Measurements from ENCODE around the gene SH2B2.
"Not testable (repeated sequence)": the region's sequence is repeated elsewhere in the genome, so short reads cannot be mapped to it uniquely, and the experiment has no call there.

SH2B2 gene

DNA sequence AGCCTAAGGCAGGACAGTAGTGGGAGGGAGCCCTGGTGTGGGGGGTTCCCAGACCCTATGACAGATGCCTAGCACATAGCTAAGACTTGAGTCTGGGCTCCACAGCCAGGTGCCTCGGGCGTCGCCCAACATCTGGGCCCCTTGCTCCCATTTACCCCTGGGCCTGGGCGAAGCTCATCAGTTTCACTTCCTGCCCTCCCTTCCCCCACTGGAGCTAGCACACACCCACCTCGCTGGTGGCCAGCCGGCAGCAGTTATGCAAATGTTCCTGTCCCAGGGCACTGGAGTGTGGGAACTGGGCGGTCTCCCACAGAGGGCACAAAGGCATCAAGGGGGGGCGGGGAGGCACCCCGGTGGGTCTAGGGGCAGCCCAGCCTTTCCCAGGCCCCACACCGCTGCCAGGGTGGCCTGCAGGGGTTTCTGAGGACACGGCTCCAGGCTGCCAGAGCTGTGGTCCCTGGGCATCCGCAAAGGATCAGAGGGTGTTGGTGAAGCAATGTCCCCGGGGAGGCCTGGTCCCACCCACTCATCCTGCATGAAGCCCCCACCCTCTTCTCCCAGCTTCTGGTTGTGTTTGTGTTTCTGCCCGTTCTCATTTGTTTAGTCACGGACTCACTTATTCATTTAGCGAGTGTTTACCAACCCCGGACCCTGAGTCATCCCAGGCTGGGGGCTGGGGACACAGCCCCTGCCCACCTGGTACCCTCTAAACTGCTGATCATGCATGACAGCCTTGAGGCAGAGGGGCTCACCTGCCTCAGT, 20.4 kb downstream of the SH2B2 start:
- DNase-seq: no peak

DNA sequence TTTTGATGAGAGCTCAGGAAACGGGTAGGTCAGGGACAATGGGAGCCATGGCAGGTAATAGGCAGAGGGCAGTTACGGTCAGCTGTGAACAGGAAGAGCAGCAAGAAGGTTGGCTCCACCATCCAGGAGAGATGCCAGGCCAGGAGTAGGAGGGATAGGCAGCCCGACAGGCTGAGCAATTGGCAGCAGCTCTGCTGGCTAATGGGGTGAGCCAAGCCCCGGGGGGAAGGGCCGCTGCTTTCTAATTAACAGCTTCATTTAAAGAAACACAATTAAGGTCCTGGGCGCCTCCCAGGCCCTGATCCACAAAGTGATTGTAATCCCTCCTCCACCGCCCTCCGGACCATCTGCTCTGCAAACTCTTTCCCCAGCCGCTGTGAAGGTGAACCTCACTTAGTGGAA, 23.7 kb downstream of the SH2B2 start:
- no peak for DNase-seq

- DNase-seq: no peak
Observed at GRCh38 chr7:102312317-102312716, 25.6 kb downstream of the SH2B2 start.

GRCh38 chr7:102313997-102314780, 27.5 kb downstream of the SH2B2 start:
- DNase-seq: no peak

- DNase-seq: no peak
Observed at GRCh38 chr7:102317231-102318059, 30.8 kb downstream of the SH2B2 start.

DNA sequence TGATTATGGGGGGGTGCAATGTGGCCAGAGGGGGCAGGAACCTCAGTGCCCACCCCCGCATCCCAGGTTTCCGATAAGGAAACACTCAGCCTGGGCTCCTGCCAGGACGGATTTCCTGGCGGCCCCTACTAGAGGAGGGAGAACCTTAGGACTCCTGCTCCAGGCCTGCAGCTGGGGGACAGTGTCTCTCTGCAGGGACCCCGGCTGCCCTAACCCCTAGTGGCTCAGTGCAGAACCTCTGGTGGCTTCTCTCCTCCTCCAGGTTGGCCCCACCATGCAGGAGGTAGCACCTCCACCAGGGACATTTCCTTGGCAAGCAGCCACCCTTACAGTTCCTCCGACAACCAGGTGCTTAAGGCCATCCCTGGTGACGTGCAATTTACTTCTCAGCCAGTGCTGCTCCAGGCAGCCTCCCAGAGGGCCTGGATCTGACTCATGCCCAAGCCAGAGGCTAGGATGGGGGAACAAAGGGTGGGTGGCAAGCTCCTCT, 31.9 kb downstream of the SH2B2 start:
- DNase-seq: no peak

DNA sequence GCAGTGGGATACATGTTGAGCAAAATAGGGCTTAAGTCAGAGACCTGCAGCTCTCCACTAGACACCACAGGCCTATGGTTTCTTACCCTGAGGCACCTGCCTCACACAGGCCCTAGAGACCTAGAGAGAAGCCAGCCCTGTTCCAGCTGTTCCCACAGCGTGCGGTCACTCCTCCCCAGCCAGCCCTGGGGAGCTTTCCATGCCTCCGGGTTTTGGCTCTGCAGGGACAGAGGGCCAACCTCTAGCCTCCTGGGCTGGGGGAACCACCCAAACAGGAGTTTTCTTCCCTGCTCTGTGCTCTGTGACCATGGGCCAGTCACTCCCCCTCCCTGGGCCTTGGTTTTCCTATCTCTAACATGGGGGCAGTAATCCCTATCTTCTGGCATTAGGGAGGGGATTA, 33.0 kb downstream of the SH2B2 start:
- DNase-seq: no peak

- no peak for DNase-seq
Observed at GRCh38 chr7:102320181-102320580, 33.5 kb downstream of the SH2B2 start.

GRCh38 chr7:102320601-102321350, 34.1 kb downstream of the SH2B2 start:
- no peak for DNase-seq

DNA sequence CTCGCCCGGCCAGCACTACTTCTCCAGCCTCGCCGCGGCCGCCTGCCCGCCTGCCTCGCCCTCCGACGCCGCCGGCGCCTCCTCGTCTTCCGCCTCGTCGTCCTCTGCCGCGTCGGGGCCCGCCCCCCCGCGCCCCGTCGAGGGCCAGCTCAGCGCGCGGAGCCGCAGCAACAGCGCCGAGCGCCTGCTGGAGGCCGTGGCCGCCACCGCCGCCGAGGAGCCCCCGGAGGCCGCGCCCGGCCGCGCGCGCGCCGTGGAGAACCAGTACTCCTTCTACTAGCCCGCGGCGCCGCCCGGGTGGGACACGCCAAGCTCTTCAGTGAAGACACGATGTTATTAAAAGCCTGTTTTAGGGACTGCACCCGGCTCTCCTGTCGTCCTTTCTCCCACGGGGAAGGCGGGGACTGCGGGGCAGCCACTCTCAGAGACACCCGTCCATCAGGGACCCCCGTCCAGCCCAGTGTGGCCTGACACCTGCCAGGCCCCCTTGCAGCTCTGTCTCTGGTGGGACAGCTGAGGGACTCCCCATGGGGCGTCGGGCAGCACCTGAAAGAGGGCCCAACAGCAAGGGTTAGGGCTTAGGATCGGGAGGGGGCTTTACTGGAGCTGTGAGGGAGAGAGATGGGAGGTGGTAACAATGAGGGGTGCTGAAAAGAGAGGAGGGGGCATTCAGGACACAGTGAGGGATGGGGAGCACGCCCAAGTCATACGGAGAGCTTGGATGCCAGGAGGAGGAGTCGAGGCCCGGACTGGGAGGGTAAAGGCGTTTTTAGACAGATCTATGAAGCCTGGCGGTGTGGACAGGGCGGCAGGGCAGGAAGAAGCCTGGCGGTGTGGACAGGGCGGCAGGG, 34.9 kb downstream of the SH2B2 start:
- DNase-seq: no peak

- DNase-seq: no peak
Observed at GRCh38 chr7:102322202-102322715, 35.6 kb downstream of the SH2B2 start.

GRCh38 chr7:102323914-102324195, 37.2 kb downstream of the SH2B2 start:
- no peak for DNase-seq

DNA sequence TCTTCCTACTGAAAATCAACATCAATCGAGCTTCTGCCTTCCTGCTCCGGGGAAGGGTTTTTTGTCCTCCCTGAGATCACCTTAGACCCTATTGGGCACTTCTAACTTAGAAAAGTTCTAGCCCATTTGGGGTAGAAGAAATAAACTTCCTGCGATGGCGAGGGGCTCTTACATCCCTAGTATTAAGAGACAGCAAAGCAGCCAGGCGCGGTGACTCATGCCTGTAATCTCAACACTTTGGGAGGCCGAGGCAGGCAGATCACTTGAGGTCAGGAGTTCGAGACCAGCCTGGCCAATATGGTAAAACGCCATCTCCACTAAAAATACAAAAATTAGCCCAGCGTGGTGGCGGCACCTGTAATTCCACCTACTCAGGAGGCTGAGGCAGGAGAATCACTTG, 38.4 kb downstream of the SH2B2 start:
- DNase-seq: not testable (repeated sequence)

DNA sequence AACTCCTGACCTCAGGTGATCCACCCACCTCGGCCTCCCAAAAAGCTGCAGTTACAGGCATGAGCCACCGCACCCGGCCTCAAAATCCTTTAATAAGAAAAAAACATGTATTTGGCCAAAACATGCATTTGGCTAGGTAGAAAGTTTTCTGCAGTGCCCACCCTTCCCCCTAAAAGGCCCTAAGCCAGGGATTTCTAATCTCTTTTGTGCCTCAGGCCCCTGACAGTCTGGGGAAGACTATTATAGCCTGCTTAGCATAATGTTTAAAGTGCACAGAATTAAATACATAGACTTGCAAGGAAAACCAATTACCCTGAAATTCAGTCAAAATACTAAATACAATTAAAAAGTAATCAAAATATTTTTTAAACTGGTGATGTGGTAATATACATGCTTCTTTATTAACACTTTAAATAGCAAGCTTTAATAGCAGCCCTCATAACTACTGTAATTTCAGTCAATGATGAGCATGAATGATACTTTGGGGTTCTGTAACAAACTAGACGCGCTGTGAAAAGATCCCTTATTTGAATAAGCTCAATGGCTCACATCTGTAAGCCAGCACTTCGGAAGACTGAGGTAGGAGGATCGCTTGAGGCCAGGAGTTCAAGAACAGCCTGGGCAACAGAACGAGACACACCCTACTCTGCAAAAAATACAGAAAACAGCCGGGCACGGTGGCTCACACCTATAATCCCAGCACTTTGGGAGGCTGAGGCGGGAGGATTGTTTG, 39.7 kb downstream of the SH2B2 start:
- no peak for DNase-seq

DNA sequence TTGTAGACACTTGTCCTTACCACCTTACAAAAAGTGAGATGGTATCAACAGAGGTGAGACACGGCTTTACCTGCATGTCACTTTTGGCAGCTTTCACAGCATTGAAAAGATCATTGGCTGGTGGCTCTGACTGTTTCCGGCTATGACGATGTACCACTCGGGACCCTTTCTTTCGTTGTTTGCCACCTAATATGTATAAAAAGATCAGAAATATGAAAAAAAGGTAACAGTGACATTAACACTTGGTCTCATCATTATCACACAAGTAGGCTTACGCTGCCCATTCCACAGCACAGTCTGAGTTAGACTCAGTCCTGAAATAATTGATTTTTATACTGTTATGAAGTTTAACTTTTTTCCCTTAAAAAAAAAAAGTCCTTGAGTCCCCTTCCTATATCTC, 40.5 kb downstream of the SH2B2 start:
- not testable (repeated sequence) for DNase-seq

GRCh38 chr7:102328863-102329262, 42.2 kb downstream of the SH2B2 start:
- DNase-seq: not testable (repeated sequence)

- DNase-seq: not testable (repeated sequence)
Observed at GRCh38 chr7:102329366-102329765, 42.7 kb downstream of the SH2B2 start.

- DNase-seq: not testable (repeated sequence)
Observed at GRCh38 chr7:102330666-102331460, 44.2 kb downstream of the SH2B2 start.

- not testable (repeated sequence) for DNase-seq
Observed at GRCh38 chr7:102335574-102335973, 48.9 kb downstream of the SH2B2 start.

DNA sequence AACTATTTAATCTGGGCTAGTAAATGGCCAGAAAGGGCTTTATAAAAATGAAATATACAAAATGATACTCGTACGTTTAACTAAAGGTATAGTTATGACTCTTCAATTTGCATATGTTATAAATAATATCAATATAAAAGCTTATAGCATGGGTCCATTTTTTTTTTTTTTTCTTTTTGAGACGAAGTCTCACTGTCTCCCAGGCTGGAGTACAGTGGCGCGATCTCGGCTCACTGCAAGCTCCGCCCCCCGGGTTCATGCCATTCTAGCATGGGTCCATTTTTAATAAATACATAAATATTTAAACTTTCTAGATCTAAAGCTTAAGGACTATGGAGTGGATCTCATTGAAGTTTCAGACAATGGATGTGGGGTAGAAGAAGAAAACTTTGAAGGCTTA, 50.3 kb downstream of the SH2B2 start:
- not testable (repeated sequence) for DNase-seq
